Body of pancreas (tissue), 4 donors: ENCODE results near the gene LRFN2.

Experiments used
- POLR2A ChIP-seq, 3 donors: fragments of 450-650 bp; IDR thresholded peaks; one replicate each; pipeline ENCODE4 v1.6.1; 2016; ENCODE audit warnings: antibody characterized with exemption in 3 of 3, mild to moderate bottlenecking in 2 of 3
- TF ChIP-seq, protein P1 (sequence below), 7 experiments: fragments of 450-650 bp in 4 of 7; fragments of 200-600 bp in 3 of 7; sonication (generic) in 3 of 7; IDR thresholded peaks; one replicate each; pipeline ENCODE4 v1.5.1; 2016 to 2019; ENCODE audit warnings: antibody characterized with exemption in 7 of 7

DNA sequence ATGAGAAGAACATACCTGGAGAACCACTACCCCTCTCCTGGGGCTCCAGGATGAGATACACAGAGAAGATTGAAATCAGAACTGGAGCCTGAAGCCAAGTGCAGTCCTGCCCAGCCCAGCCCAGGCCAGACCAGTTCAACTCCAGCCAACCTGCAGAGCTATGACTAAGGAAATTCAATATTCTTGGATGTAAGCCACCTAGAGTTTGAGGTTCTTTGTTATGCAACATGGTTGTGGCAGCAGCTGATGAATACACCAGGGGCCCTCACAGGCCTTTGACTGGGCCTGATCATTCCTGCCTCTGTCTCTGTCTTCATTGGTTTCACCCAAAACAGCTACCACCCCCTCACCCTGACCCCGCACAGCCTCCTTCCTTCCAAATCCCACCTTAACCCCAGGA is 167.8 kb downstream of the LRFN2 start:
- TF ChIP-seq POLR2A (IDR thresholded peaks at IDR 0.05) = no peak
- TF ChIP-seq, protein P1, sequence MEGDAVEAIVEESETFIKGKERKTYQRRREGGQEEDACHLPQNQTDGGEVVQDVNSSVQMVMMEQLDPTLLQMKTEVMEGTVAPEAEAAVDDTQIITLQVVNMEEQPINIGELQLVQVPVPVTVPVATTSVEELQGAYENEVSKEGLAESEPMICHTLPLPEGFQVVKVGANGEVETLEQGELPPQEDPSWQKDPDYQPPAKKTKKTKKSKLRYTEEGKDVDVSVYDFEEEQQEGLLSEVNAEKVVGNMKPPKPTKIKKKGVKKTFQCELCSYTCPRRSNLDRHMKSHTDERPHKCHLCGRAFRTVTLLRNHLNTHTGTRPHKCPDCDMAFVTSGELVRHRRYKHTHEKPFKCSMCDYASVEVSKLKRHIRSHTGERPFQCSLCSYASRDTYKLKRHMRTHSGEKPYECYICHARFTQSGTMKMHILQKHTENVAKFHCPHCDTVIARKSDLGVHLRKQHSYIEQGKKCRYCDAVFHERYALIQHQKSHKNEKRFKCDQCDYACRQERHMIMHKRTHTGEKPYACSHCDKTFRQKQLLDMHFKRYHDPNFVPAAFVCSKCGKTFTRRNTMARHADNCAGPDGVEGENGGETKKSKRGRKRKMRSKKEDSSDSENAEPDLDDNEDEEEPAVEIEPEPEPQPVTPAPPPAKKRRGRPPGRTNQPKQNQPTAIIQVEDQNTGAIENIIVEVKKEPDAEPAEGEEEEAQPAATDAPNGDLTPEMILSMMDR (IDR thresholded peaks at IDR 0.05) = no peak
